Epidermal melanocyte (primary cell): Measurements from ENCODE around the gene HEATR9.
"Not testable (repeated sequence)": the region's sequence is repeated elsewhere in the genome, so short reads cannot be mapped to it uniquely, and the experiment has no call there.

ENCODE experiments used
- DNase-seq: peaks from one replicate; pipeline ENCODE4 v3.0.0; 2011; ENCODE audit warnings: low spot score; ENCODE audit not compliant: insufficient read length

The HEATR9 gene, protein sequence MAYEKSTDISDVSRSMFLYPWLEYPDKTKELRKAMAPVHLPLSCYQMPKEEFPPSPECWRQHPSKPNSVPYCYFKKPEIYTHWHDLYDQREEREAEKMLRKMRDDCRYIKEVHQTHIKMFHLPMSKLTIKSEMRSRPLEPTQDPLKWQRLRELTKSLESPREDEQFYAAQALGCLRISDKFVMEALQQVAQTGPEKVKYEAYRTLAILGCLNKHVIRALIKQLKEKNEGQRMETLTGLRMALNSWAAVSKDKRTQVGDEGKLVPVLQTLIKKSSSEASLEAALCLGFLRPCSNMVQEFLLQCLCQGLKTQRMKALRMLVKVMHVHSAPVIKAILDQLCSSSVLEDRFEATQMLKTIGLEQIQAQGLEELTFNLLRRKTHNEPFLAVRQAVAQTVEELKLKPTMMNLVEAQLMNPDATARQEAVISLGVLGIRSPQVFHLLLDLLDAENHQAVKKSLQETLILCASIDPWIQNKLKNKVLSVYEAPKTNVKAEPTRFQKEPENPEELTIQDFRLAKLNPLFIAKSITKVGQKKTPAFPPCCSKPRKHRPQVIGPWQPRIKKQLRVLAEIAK

DNA sequence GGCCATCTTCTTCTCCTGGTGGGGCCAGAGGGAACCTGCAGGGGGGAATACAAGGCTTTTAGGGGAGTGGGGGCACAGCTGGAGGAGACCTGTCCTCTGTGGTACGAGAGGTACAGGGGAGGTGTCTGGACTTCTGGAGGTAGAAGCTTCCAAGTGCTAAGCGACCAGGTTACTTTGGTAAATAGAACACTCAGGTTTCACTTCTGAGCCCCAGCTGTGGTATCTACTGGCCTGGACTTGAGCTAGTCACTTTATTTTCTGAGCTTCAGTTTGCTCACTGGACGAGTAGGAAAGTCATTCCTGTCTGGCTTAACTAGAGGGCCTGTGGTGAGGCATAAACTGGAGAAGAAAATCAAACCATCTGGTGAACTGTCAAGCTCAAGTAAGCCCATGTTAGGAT, at the start of gene HEATR9:
HEATR9 (minus strand) TSS at position 155 of the 400 bp plus-strand sequence; CDS start at position 6, 149 bp downstream.
- DNase-seq, result no peak

DNA sequence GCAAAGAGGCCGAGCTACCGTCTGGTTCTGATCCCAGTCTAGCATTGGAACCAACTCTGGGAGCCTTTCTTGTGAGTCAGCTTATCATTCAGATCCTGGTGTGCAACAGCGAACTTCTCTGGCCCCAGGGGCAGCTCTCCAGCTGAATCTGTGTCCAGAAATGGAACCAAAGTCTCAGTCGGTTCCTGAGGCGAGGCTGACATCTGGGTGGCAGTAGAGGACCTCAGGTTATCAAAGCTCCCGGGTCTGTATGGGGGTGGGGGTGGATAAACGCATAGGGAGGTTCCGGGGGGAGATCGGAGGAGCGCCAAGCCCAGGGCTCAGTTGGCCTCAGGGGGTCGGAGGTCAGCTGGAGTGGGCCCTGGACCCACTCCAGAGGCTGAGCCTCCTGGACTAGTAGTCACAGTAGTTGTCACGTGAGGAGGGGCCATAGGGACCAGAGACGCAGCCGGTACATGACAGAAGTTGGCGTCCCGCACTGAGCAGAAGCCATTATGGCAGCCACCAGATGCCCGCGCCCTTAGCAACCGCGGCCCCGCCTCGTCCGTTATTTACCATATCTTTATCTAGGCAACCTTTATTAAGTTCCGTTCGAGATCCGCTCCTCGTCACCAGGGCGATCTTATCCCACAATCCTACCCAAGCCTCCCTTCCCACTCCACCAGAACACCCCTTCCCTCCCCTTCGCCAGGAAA, 49.0 kb upstream of the HEATR9 start:
- no peak for DNase-seq

DNA sequence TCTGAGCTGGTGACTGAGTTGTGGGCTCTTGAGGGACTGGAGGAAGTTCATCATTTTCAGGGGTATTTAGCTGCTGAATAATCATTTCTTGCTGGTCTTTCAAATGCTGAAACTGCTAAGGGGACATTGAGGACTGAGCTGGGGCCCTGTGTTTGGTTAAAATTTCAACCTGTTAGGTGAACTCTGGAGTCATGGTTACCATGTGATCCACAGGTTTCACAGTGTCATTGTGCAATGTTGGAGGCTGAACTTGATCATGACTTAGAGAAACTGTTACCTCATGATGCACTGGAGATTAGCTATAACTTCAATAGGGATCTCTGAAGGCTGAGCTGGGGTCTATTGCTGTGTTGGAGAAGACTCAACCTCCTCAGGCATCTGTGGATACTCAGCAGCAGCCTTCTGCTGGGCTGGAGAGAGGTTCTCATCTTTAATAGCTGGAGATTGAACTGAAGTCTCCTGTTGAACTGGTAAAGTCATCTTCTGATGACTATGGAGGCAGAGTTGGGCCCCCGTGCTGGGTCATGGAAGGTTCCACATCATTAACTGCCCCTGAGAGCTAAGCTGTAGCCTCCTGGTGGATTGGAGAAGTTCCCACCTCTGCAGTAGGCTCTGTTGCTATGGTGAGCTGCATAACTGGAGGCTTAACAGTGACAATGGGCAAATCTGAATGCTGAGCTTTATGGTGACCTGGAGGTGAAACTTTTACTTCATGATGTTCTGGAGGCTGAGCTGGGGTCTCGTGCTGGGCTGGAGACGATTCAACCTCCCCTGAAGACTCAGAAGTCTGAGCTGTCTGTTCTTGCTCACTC, 46.7 kb upstream of the HEATR9 start:
- no peak for DNase-seq

DNA sequence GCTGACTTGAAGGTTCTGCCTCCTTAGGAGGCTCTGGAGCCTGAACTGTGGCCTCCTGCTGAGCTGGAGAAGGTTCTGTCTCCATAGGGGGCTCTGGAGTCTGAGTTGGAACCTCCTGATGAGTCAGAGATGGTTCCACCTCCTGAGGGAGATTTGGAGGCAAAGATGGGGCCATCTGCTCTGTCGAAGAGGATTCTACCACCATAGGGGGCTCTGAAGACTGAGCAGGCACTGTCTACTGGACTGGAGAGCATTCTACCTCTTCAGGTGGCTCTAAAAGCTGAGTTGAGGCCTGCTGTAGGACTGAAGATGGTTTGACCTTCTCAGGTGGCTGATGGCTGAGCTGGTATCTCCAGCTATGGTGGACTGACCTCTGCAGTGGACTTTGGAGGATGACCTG, 45.7 kb upstream of the HEATR9 start:
- DNase-seq, result no peak

DNA sequence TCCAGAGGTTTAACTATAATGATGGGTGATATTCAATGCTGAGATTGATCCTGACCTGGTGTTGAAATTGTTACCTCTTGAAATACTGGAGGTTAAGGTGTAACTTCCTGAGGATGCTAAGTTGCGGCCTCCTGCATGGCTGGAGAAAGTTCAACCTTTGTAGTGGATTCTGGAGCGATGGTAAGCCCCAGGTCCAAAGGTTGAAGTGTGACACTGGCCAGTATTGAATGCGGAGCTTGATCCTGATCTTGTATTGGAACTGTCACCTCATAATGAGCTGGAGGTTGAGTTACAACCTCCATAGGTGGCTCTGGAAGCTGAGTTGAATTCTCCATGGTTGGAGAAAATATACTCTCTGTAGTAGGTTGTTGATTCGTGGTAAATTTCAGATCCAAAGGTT, 44.9 kb upstream of the HEATR9 start:
- DNase-seq, result no peak

DNA sequence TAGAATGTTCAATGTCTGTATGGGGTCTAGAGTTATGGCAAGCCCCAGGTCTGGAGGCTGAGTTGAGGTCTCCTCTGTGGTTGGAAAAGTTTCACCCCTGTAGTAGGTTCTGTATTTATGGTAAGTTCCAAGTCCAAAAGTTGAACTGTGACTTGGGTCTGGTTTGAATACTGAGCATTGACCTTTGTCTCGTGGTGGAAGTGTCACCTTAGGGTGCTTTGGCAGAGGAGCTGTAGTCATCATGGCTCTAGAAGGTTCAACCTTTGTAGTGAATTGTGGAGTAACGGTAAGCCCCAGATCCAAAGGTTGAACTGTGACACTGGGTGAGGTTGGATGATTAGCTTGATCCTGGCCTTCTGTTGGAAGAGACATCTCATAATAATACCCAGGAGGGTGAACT, 44.3 kb upstream of the HEATR9 start:
- no peak for DNase-seq

DNA sequence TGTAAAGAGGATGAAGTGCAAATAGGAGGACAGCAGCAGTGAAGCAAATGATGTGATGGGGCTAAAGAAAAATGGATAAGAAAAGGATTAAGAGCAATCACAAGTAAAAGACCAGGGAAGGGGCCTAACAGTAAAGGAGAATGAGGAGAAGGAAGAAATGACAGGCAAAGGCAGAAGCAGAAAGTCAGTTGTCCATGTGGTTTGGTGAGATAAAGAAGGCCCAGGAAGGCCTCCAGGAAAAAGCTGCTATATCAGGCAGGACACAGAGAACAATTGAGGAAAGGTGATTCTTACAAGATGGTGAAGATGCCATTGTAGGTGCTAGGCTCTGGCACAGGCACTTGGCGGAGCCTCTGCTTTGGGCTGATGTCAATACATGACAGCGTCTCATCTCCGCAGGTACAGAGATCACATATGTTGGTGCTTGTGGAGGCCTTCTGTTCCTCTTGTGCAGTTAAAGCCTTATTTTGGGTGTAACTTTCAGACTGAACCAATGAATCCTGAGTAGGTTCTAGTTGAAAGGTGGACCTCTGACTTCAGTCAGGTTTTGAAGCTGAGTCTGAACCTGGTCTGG, 43.7 kb upstream of the HEATR9 start:
- no peak for DNase-seq

DNA sequence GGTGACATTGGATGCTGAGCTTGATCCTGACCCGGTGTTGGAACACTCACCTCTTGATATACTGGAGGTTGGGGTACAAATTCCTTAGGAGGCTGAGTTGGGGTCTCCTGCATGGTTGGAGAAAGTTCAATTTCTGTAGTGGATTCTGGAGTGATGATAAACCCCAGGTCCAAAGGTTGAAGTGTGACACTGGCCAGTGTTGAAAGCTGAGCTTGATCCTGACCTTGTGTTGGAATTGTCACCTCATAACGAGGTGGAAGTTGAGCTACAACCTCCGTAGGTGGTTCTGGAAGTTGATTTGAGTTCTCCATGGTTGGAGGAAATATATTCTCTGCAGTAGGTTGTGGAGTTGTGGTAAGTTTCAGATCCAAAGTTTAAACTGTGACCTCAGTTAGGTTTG, 40.7 kb upstream of the HEATR9 start:
- no peak for DNase-seq

DNA sequence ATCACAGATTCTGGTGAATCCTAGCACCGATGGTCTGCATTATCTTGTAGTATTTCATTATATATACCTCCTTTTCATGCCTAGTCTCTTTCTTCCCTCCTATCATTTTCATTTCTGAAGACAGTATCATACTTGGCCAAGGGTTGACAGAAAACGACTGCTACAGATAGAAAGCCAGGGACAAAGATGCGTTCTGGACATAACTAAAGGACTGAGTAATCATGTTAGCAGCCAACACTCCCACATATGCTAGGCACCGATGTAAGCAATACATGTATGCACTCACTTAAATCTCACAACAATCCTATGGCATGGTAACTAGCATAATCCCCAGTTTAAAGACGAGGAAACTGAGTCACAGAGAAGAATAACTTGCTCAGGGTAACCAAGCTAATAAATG, 39.0 kb upstream of the HEATR9 start:
- no peak for DNase-seq

DNA sequence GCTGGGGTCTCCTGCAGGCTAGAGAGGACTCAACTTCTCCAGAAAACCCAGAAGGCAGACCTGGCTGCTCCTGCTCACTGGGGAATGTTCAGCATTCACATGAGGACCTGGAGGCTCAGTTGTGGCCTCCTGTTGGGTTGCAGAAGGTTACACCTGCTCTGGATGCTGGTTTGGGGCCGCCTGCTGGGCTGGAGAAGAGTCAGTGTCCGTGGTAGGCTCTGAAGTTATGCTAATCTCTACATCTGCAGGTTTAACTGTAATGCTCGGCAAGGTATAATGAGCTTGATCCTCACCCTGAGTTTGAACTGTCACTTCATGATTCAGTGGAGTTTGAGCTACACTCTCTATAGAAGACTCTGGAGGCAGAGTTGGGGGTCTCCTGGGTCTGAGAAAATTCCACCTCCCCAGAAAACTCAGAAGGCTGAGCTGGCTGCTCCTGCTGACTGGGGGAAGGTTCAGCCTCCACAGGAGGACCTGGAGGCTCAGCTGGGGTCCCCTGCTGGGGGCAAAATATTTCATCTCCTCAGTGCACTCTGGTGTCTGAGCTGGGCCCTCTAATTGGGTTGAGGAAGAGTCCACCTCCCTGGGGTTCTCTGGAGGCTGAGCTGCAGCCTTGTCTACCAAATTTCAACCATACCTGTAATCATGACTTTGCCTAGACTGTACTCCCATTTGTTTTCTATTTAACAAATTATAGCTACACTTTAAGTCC, 38.4 kb upstream of the HEATR9 start:
- DNase-seq, result no peak

DNA sequence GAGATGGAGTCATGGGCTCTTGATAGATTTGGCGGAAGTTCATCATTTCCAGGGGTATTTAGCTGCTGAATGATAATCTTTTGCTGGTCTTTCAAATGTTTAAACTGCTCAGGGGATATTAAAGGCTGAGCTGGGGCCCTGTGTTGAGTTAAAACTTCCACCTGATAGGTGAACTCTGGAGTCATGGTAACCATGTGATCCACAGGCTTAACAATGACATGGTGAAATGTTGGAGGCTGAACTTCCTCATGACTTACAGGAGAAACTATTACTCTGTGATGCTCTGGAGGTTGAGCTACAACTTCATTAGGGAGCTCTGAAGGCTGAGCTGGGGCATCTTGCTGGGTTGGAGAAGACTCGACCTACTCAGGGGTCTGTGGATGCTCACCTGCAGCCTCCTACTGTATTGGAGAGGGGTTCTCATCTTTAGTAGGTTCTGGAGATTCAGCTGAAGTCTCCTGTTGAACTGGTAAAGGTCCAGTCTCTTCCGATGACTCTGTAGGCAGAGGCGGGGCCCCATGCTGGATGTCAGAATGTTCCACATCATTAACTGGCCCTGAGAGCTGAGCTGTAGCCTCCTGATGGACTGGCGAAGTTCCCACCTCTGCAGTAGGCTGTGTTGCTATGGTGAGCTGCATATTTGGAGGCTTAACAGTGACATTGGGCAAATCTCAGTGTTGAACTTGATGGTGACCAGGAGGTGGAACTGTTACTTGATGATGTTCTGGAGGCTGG, 37.7 kb upstream of the HEATR9 start:
- DNase-seq, result no peak

DNA sequence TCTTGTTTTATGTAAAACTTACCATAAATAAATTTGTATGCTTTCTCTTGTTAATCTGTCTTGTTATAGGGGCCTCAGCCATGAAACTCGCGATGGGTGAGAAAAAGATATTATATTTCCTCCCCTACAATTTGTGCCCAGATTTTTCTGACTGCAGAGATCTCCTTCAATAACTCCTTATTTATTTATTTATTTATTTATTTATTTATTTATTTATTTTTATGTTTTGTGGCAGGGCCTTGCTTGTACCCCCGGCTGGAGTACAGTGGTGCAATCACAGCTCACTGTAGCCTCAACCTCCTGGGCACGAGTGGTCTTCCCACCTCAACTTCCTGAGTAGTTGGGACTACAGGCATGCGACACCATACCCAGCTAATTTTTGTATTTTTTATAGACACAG, 34.8 kb upstream of the HEATR9 start:
- DNase-seq, result no peak

DNA sequence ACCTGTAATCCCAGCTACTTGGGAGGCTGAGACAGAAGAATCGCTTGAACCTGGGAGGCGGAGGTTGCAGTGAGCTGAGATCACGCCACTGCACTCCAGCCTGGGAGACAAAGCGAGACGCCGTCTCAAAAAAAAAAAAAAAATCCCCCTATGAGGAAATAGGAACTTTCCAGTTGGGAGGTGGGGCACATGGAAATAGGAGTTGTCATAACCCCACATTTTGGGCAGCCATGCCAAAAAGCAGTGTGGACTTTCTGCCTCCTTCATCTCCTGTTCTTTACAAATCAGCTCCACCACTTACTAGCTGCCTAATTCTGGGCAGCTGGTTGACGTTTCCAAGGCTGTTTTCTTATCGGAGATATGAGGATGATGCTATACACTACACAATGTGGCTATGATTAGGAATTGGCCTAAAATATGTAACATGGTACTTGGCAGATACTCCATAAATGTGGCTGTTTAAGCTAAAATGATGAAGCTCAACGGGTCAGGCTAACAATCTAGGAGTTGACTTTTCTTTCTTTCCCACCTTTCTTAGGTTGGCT, 33.0 kb upstream of the HEATR9 start:
- no peak for DNase-seq

DNA sequence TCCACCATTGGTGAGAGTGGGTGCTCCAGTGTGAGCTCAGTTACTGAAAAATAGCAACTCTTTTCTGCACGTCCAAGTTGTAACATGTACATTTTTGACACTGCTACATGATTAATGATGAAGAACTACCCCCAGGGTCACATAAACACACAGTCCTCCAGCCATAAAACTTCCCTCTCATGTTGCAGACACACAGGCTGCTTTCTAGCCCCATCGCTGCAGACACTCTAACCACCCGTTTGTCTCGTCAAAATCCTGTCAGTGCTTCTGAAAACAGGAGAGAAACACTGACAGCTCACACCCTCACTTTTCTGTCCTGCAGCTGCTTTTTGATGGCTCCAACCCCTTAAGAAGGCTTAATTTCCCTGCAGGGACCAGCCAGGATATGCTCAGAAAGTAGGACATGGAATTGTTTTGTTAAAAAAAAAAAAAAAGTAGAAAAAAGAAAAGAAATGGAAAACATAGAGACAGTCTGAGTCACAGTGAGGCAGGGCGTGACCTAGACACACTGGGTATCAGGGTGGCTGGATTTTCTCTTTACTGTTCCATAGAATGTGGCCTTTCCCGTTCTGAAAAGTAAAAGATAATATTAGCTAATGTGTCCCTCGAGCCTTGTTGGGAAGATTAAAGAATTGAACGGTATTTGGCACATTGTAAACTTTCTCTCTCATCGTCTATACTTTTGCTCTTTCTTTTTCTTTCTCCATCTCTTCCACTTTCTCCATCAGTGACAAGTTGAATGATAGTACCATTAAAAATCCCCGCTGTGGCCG, 32.2 kb upstream of the HEATR9 start:
- no peak for DNase-seq

DNA sequence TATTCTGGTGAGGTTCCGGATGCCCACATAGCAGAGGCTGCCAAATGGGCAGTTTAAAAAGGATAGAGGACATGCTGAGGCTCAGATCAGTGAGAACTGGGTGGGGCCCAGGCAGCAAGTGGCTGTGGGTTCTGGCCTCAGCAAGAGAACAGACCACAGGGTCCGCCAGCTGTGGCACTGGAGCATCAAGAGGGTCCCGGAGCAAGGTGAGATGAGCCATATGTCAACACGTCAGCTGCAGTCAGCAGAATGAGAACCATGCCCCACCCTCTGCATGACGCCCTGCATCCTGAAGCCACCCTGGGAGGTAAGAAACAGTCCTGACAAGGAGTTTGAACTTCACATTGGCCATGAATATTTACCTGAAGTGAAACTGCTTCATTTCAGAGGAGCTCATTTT, 31.6 kb upstream of the HEATR9 start:
- DNase-seq, result no peak

DNA sequence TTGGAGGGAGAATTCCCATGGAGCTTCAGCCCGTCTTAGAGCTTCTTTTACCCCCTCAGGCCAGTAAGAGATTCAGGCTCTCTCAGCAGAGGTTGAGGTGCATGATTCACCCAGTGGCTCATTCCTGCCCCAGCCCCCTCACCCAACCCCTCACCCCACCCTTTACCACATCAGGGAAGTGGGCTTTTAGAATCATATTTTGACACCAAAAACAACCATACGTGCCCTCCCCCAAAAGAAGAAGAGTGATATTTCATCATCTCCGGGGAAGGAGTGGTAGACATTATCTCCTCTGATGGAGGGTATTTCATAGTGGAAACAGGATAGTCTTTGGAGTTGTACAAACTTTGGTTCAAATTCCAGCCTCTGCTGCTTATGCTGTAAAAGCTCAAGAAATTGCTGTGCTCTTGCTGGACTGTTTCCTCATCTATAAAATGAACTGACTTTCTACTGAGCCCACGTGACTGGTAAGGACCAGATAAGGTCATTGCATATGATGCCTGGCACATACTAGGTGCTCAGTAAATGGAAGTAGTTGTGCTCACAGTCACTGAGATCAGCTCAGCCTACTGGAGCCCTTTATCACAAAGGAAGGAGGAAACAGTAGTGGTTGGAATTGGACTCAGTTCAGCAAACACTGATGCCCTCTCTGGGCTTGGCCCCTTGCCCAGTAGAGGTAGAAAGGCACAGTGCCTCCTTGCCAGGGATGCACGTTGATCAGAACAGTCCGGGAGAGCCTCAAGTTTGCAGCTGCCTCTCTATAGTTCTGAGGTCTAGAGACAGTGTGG, 29.8 kb upstream of the HEATR9 start:
- DNase-seq, result no peak

DNA sequence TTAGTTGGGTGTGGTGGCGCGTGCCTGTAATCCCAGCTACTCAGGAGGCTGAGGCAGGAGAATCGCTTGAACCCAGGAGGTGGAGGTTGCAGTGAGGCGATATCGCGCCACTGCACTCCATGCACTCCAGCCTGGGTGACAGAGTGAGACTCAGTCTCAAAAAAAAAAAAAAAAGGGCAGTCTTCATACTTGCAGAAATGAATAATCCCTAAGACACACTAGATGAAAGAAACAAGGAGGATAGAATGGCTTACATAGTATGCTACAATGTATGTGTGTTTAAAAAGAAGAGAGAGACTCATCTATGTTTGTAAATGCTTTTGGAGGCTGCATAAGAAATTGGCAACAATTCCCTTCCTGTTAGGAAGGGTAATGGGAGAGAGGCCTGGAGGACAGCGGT, 29.1 kb upstream of the HEATR9 start:
- DNase-seq, result not testable (repeated sequence)
